PC-9 (cell line): ENCODE measurements around the gene PLCL2.

Experiments used
- CTCF ChIP-seq: fragments of 200-600 bp; sonication (generic); conservative IDR thresholded peaks from 2 replicates; pipeline ENCODE4 v1.6.1; 2017; ENCODE audit warnings: mixed run types, antibody characterized with exemption, mild to moderate bottlenecking, moderate library complexity
- EZH2 ChIP-seq: fragments of 200-600 bp; sonication (generic); IDR thresholded peaks from 2 replicates; pipeline ENCODE4 v1.8.0; 2017; ENCODE audit warnings: antibody characterized with exemption, low read depth

- TF ChIP-seq CTCF (no peak), EZH2 (no peak)
These were observed 143.6 kb downstream of the PLCL2 start for GRCh38 chr3:17028363-17028762.
